ENCODE results near the gene GALE.

GRCh38 chr1:23772049-23772853, 28.3 kb downstream of the GALE start:
- TF ChIP-seq, protein P1, sequence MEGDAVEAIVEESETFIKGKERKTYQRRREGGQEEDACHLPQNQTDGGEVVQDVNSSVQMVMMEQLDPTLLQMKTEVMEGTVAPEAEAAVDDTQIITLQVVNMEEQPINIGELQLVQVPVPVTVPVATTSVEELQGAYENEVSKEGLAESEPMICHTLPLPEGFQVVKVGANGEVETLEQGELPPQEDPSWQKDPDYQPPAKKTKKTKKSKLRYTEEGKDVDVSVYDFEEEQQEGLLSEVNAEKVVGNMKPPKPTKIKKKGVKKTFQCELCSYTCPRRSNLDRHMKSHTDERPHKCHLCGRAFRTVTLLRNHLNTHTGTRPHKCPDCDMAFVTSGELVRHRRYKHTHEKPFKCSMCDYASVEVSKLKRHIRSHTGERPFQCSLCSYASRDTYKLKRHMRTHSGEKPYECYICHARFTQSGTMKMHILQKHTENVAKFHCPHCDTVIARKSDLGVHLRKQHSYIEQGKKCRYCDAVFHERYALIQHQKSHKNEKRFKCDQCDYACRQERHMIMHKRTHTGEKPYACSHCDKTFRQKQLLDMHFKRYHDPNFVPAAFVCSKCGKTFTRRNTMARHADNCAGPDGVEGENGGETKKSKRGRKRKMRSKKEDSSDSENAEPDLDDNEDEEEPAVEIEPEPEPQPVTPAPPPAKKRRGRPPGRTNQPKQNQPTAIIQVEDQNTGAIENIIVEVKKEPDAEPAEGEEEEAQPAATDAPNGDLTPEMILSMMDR (IDR thresholded peaks at IDR 0.05): peak; percentile 62 to 89 (median 83)
- TF ChIP-seq POLR2AphosphoS5 (IDR thresholded peaks at IDR 0.05) (peak; percentile 62), POLR2A (IDR thresholded peaks at IDR 0.05) (no peak)

All from prostate gland (tissue), 2 donors.